ENCODE data around the gene MYO16.
"Not testable (repeated sequence)": the region's sequence is repeated elsewhere in the genome, so short reads cannot be mapped to it uniquely, and the experiment has no call there.

Gene MYO16

GRCh38 chr13:109217510-109217909 lies 588.1 kb downstream of the MYO16 start:
- H3K9me3 ChIP-seq (ENCODE audit: control insufficient read depth, low read length); H3K23ac ChIP-seq (ENCODE audit: low read length in 2 of 2); H3K36me3 ChIP-seq (ENCODE audit: control insufficient read depth in 1 of 2, insufficient read depth in 2 of 2, low read depth in 1 of 2, low read length in 2 of 2); H4K91ac ChIP-seq (ENCODE audit: low read length); H4K8ac ChIP-seq (ENCODE audit: low read length); H2BK5ac ChIP-seq (ENCODE audit: low read depth, low read length, poor library complexity, severe bottlenecking); H2AFZ ChIP-seq (ENCODE audit: low read depth, low read length); H3K4me2 ChIP-seq (ENCODE audit: low read length, poor library complexity, severe bottlenecking); H3K14ac ChIP-seq (ENCODE audit: low read length in 2 of 2); H3K18ac ChIP-seq (ENCODE audit: low read depth in 1 of 2, low read length in 2 of 2); H3K9ac ChIP-seq (ENCODE audit: low read length); H2AK5ac ChIP-seq (ENCODE audit: low read length, severe bottlenecking); H3K4me3 ChIP-seq (ENCODE audit: insufficient read depth in 1 of 2, low read depth in 1 of 2, low read length in 2 of 2); H2BK12ac ChIP-seq (ENCODE audit: low read length in 2 of 2); H2BK15ac ChIP-seq (ENCODE audit: low read depth, poor library complexity, severe bottlenecking); H2BK120ac ChIP-seq (ENCODE audit: low read depth, low read length); DNase-seq; H3K4ac ChIP-seq (ENCODE audit: low read depth in 1 of 2, low read length in 2 of 2); H3K27ac ChIP-seq (ENCODE audit: low read length, poor library complexity, severe bottlenecking); H3K79me1 ChIP-seq (replicated peaks; ENCODE audit: low read length, poor library complexity, severe bottlenecking); H3K4me1 ChIP-seq (ENCODE audit: control insufficient read depth, insufficient read depth, low read depth, low read length); H3K27me3 ChIP-seq (ENCODE audit: control insufficient read depth in 1 of 2, insufficient read depth in 1 of 2, low read length in 2 of 2): not testable (repeated sequence)
- 100% methylated on average over 1 of the region's 2 CpGs for WGBS

GRCh38 chr13:109220631-109221030 lies 591.2 kb downstream of the MYO16 start:
- H2AK5ac ChIP-seq (ENCODE audit: low read length, severe bottlenecking): no peak overlapping the region
- no peak overlapping the region for H4K91ac ChIP-seq (ENCODE audit: low read length)
- no peaks in the 10 kb centered on the region for H3K4me1 ChIP-seq (ENCODE audit: control insufficient read depth, insufficient read depth, low read depth, low read length)
- H3K4ac ChIP-seq (ENCODE audit: low read depth in 1 of 2, low read length in 2 of 2): no peak overlapping the region
- no peak overlapping the region for H3K4me2 ChIP-seq (ENCODE audit: low read length, poor library complexity, severe bottlenecking)
- H2BK120ac ChIP-seq (ENCODE audit: low read depth, low read length): no peak overlapping the region
- H2BK12ac ChIP-seq (ENCODE audit: low read length in 2 of 2): no peak overlapping the region
- H3K23ac ChIP-seq (ENCODE audit: low read length in 2 of 2): no peak overlapping the region
- no peak overlapping the region for H2BK5ac ChIP-seq (ENCODE audit: low read depth, low read length, poor library complexity, severe bottlenecking)
- H3K79me1 ChIP-seq (replicated peaks; ENCODE audit: low read length, poor library complexity, severe bottlenecking): no peaks in the 10 kb centered on the region
- no peaks in the 10 kb centered on the region for H3K36me3 ChIP-seq (ENCODE audit: control insufficient read depth in 1 of 2, insufficient read depth in 2 of 2, low read depth in 1 of 2, low read length in 2 of 2)
- WGBS: 87% methylated on average over 3 of the region's 3 CpGs
- no peak overlapping the region for H4K8ac ChIP-seq (ENCODE audit: low read length)
- no peak for DNase-seq
- H3K18ac ChIP-seq (ENCODE audit: low read depth in 1 of 2, low read length in 2 of 2): no peak overlapping the region
- no peak overlapping the region for H2BK15ac ChIP-seq (ENCODE audit: low read depth, poor library complexity, severe bottlenecking)
- peaks cover 15% of the 10 kb centered on the region for H3K9me3 ChIP-seq (ENCODE audit: control insufficient read depth, low read length)
- no peaks in the 10 kb centered on the region for H3K27me3 ChIP-seq (ENCODE audit: control insufficient read depth in 1 of 2, insufficient read depth in 1 of 2, low read length in 2 of 2)
- no peak overlapping the region for H3K4me3 ChIP-seq (ENCODE audit: insufficient read depth in 1 of 2, low read depth in 1 of 2, low read length in 2 of 2)
- H3K27ac ChIP-seq (ENCODE audit: low read length, poor library complexity, severe bottlenecking): no peak overlapping the region
- H2AFZ ChIP-seq (ENCODE audit: low read depth, low read length): no peak overlapping the region
- no peak overlapping the region for H3K14ac ChIP-seq (ENCODE audit: low read length in 2 of 2)
- no peak overlapping the region for H3K9ac ChIP-seq (ENCODE audit: low read length)

DNA sequence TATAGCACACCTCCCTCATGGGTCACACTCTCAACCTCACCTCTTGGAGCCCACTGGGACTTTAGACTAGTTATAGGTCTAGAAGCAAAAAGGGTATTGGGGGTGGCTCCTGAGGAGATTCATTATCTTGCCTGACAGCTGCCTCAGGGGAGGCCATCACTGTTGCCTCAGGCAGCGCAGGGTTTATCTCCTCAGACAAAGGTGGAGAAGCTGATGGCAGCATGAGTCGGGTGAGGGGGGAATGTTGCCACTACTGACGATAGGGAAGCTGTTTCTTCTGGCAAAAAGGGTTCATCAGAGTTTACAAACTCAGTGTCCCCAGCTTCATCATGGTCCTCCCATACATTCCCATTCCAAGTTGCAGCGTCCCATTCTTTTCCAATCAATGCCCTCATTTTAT lies 594.6 kb downstream of the MYO16 start:
- Histone ChIP-seq H4K8ac (ENCODE audit: low read length) (no peak overlapping the region), H3K9ac (ENCODE audit: low read length) (no peak overlapping the region), H2BK5ac (ENCODE audit: low read depth, low read length, poor library complexity, severe bottlenecking) (no peak overlapping the region), H3K23ac (ENCODE audit: low read length in 2 of 2) (no peak overlapping the region), H3K27me3 (ENCODE audit: control insufficient read depth in 1 of 2, insufficient read depth in 1 of 2, low read length in 2 of 2) (no peaks in the 10 kb centered on the region), H4K91ac (ENCODE audit: low read length) (no peak overlapping the region), H2BK15ac (ENCODE audit: low read depth, poor library complexity, severe bottlenecking) (no peak overlapping the region), H2BK120ac (ENCODE audit: low read depth, low read length) (no peak overlapping the region), H3K9me3 (ENCODE audit: control insufficient read depth, low read length) (peaks cover 15% of the 10 kb centered on the region), H3K79me1 (replicated peaks; ENCODE audit: low read length, poor library complexity, severe bottlenecking) (no peaks in the 10 kb centered on the region), H2AK5ac (ENCODE audit: low read length, severe bottlenecking) (no peak overlapping the region), H3K27ac (ENCODE audit: low read length, poor library complexity, severe bottlenecking) (no peak overlapping the region), H3K4me3 (ENCODE audit: insufficient read depth in 1 of 2, low read depth in 1 of 2, low read length in 2 of 2) (no peak overlapping the region), H3K4ac (ENCODE audit: low read depth in 1 of 2, low read length in 2 of 2) (no peak overlapping the region), H3K36me3 (ENCODE audit: control insufficient read depth in 1 of 2, insufficient read depth in 2 of 2, low read depth in 1 of 2, low read length in 2 of 2) (no peaks in the 10 kb centered on the region), H3K4me1 (ENCODE audit: control insufficient read depth, insufficient read depth, low read depth, low read length) (no peaks in the 10 kb centered on the region), H3K4me2 (ENCODE audit: low read length, poor library complexity, severe bottlenecking) (no peak overlapping the region), H3K18ac (ENCODE audit: low read depth in 1 of 2, low read length in 2 of 2) (no peak overlapping the region), H2AFZ (ENCODE audit: low read depth, low read length) (no peak overlapping the region), H2BK12ac (ENCODE audit: low read length in 2 of 2) (no peak overlapping the region), H3K14ac (ENCODE audit: low read length in 2 of 2) (no peak overlapping the region)
- 91% methylated on average over 4 of the region's 4 CpGs for WGBS
- no peak for DNase-seq

DNA sequence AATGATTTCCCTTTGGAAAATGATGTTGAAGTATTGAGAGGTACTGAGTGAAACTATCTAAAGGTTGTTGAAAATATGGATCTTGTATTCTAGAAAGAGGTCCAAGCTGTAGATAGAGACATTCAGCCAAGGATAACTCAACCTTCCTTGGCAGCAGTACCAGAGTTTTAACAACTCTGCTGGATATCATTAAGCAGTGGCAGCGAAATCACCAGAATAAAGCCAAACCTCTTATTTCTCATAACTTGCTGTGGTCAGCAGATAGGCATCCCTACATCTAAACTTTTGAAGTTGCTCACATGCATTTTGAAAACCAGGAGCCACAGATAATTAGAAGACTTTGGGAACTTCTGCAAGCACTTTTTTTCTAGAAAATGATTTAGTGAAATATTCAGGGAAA lies 597.2 kb downstream of the MYO16 start:
- Histone ChIP-seq H2BK5ac (ENCODE audit: low read depth, low read length, poor library complexity, severe bottlenecking) (no peak overlapping the region), H3K9me3 (ENCODE audit: control insufficient read depth, low read length) (peaks cover 19% of the 10 kb centered on the region), H3K79me1 (replicated peaks; ENCODE audit: low read length, poor library complexity, severe bottlenecking) (no peaks in the 10 kb centered on the region), H3K4me2 (ENCODE audit: low read length, poor library complexity, severe bottlenecking) (no peak overlapping the region), H4K8ac (ENCODE audit: low read length) (no peak overlapping the region), H2BK12ac (ENCODE audit: low read length in 2 of 2) (no peak overlapping the region), H3K18ac (ENCODE audit: low read depth in 1 of 2, low read length in 2 of 2) (no peak overlapping the region), H3K27me3 (ENCODE audit: control insufficient read depth in 1 of 2, insufficient read depth in 1 of 2, low read length in 2 of 2) (no peaks in the 10 kb centered on the region), H3K9ac (ENCODE audit: low read length) (no peak overlapping the region), H3K4me1 (ENCODE audit: control insufficient read depth, insufficient read depth, low read depth, low read length) (no peaks in the 10 kb centered on the region), H3K4ac (ENCODE audit: low read depth in 1 of 2, low read length in 2 of 2) (no peak overlapping the region), H4K91ac (ENCODE audit: low read length) (no peak overlapping the region), H3K14ac (ENCODE audit: low read length in 2 of 2) (no peak overlapping the region), H3K23ac (ENCODE audit: low read length in 2 of 2) (no peak overlapping the region), H2AK5ac (ENCODE audit: low read length, severe bottlenecking) (no peak overlapping the region), H3K36me3 (ENCODE audit: control insufficient read depth in 1 of 2, insufficient read depth in 2 of 2, low read depth in 1 of 2, low read length in 2 of 2) (no peaks in the 10 kb centered on the region), H3K27ac (ENCODE audit: low read length, poor library complexity, severe bottlenecking) (no peak overlapping the region), H2BK120ac (ENCODE audit: low read depth, low read length) (no peak overlapping the region), H2BK15ac (ENCODE audit: low read depth, poor library complexity, severe bottlenecking) (no peak overlapping the region), H3K4me3 (ENCODE audit: insufficient read depth in 1 of 2, low read depth in 1 of 2, low read length in 2 of 2) (no peak overlapping the region), H2AFZ (ENCODE audit: low read depth, low read length) (no peak overlapping the region)
- WGBS: 94% methylated on average over 1 of the region's 1 CpG
- no peak for DNase-seq
